ENCODE measurements around the gene CBR1. TPM values are rescaled to one million over a fixed set of nuclear protein-coding genes. Genes with fewer than 3 reads are reported as not detected.

Gene CBR1
- total and polyA plus RNA-seq, 2 donors (not counting 3 experiments of a cell fraction or from before 2014, with no cell fraction given): 41.3 to 124 TPM

DNA sequence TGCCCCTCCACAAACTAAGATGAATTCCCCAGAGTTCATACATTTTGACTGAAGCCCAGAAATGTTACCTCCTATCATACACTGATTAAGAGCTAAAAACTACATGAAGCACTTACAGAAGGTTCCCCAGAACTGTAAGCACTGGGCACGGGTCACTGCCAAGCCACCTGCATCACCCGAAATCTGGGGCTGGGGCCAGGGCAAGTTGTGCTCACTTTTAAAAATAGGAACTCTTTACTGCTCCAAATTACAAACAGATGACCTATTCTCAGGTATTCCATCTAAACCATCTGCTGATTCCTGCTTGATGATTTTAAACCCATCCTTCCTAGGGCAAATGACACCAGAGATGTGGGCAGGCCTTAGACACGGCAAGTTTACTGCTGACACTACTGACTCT lies 14.3 kb upstream of the CBR1 start:
- DNase-seq (ENCODE audit: low read depth, low spot score): no peak
- Histone ChIP-seq H4K20me1 (replicated peaks; ENCODE audit: control insufficient read depth, extremely low read depth, insufficient read depth, low read length) (no peaks in the 10 kb centered on the region), H3K4me2 (ENCODE audit: insufficient read depth, low read length) (no peak overlapping the region), H3K27me3 (ENCODE audit: control insufficient read depth in 2 of 2, insufficient read depth in 2 of 2, low read length in 2 of 2) (no peaks in the 10 kb centered on the region), H3K9me3 (replicated peaks; ENCODE audit: control insufficient read depth, insufficient read depth, low read length) (no peaks in the 10 kb centered on the region), H3K36me3 (ENCODE audit: control insufficient read depth in 2 of 2, extremely low read depth in 1 of 2, insufficient read depth in 2 of 2, low read length in 2 of 2) (peaks cover 13 to 19% of the 10 kb centered on the region in 2 experiments), H3K79me2 (ENCODE audit: control insufficient read depth, insufficient read depth, low read length) (peaks cover 6% of the 10 kb centered on the region), H2AFZ (ENCODE audit: low read depth, low read length) (no peak overlapping the region), H3K9ac (replicated peaks; ENCODE audit: extremely low read depth, insufficient read depth, low read length) (no peak overlapping the region), H3K9me1 (replicated peaks; ENCODE audit: control insufficient read depth, extremely low read depth, insufficient read depth, low read length) (no peaks in the 10 kb centered on the region), H3K4me1 (ENCODE audit: control insufficient read depth, extremely low read depth, insufficient read depth, low read length) (peaks cover 10% of the 10 kb centered on the region), H3K4me3 (replicated peaks in 1 of 3; ENCODE audit: insufficient read depth in 1 of 3, low read depth in 1 of 3, low read length in 3 of 3) (no peak overlapping the region), H3K27ac (ENCODE audit: insufficient read depth, low read depth, low read length) (no peak overlapping the region)
- FAIRE-seq: peak; percentile 21
- ChIA-PET POLR2A (no interaction called here), CTCF (interaction anchor here (1.8 kb wide), 1 partner anchor 22 kb away, joined by 4 read pairs; no protein-coding TSS in a partner anchor)
- BruUV-seq (replicated peaks): no TSS peak
- dilution Hi-C loops (cut with MboI; ENCODE audit: extremely low pct_ligation_motif_present, low sequenced_read_pairs) (no loop called here), intact Hi-C loops (cut with micrococcal nuclease) (no loop called here)
- TF ChIP-seq GATA2 (IDR thresholded peaks at IDR 0.05; ENCODE audit: insufficient read depth, insufficient read length, low read depth, low read length): no peak
- no peak for TF ChIP-seq FOS (IDR thresholded peaks at IDR 0.05; ENCODE audit: borderline replicate concordance, insufficient read depth, low read length)
- TF ChIP-seq, protein P1, sequence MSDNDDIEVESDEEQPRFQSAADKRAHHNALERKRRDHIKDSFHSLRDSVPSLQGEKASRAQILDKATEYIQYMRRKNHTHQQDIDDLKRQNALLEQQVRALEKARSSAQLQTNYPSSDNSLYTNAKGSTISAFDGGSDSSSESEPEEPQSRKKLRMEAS (IDR thresholded peaks at IDR 0.05; ENCODE audit: insufficient read depth, insufficient read length): no peak
- no peak for TF ChIP-seq POLR2A (IDR thresholded peaks at IDR 0.05; ENCODE audit: low read depth, low read length)
- TF ChIP-seq POLR2AphosphoS5 (IDR thresholded peaks at IDR 0.05; ENCODE audit: insufficient read depth, low read depth, low read length): no peak

DNA sequence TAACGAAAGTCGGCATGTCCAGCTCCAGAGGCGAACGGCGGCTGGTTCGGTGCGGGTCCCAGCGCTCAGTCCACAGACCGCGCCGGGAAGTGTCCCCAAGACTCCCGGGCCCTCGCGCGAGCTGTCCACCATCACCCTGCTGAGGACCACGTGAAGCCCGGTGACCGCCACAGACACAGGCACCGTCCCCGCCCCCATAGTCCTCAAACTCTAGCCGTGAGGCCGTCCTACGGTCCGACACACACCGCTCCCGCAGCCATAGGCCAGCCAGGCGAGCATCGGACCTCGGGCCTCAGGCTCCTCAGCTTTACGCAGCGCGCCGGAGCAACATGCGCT lies 10.0 kb upstream of the CBR1 start:
- intact Hi-C loops (cut with micrococcal nuclease): loop anchor here (5.0 kb wide), 1 partner anchor 53 kb away; no protein-coding TSS in a partner anchor
- POLR2A ChIA-PET: interaction anchor here (0.6 to 1.6 kb wide), 3 partner anchors 10 to 260 kb away, joined by 3 to 10 read pairs (median 4); partner anchors contain the start of genes CBR1 and MORC3
- CTCF ChIA-PET: interaction anchor here (0.8 to 2.0 kb wide), 7 partner anchors 10 to 65 kb away, joined by 3 to 12 read pairs (median 4); partner anchors contain the start of gene CBR1

More for the DNA sequence above, 10.0 kb upstream of the CBR1 start:
- Histone ChIP-seq H3K9ac (replicated peaks; ENCODE audit: extremely low read depth, insufficient read depth, low read length) (peak overlapping the region; percentile 20), H3K27me3 (ENCODE audit: control insufficient read depth in 2 of 2, insufficient read depth in 2 of 2, low read length in 2 of 2) (no peaks in the 10 kb centered on the region), H3K9me1 (replicated peaks; ENCODE audit: control insufficient read depth, extremely low read depth, insufficient read depth, low read length) (no peaks in the 10 kb centered on the region), H3K4me3 (replicated peaks in 1 of 3; ENCODE audit: insufficient read depth in 1 of 3, low read depth in 1 of 3, low read length in 3 of 3) (peak overlapping the region; percentile 16 to 96 (median 66)), H3K36me3 (ENCODE audit: control insufficient read depth in 2 of 2, extremely low read depth in 1 of 2, insufficient read depth in 2 of 2, low read length in 2 of 2) (peaks cover 7 to 8% of the 10 kb centered on the region in 2 experiments), H3K79me2 (ENCODE audit: control insufficient read depth, insufficient read depth, low read length) (peaks cover 6% of the 10 kb centered on the region), H4K20me1 (replicated peaks; ENCODE audit: control insufficient read depth, extremely low read depth, insufficient read depth, low read length) (no peaks in the 10 kb centered on the region), H2AFZ (ENCODE audit: low read depth, low read length) (peak overlapping the region; percentile 38), H3K9me3 (replicated peaks; ENCODE audit: control insufficient read depth, insufficient read depth, low read length) (no peaks in the 10 kb centered on the region), H3K27ac (ENCODE audit: insufficient read depth, low read depth, low read length) (peak overlapping the region; percentile 72), H3K4me2 (ENCODE audit: insufficient read depth, low read length) (peak overlapping the region; percentile 78), H3K4me1 (ENCODE audit: control insufficient read depth, extremely low read depth, insufficient read depth, low read length) (peaks cover 4% of the 10 kb centered on the region)
- TF ChIP-seq JUN (IDR thresholded peaks at IDR 0.05; ENCODE audit: borderline replicate concordance, insufficient read depth, insufficient read length, low read depth): no peak
- TF ChIP-seq, protein P1 (IDR thresholded peaks at IDR 0.05; ENCODE audit: insufficient read depth, insufficient read length): no peak
- TF ChIP-seq EZH2 (IDR thresholded peaks at IDR 0.05; ENCODE audit: borderline replicate concordance, low read depth, low read length, severe bottlenecking): no peak
- TF ChIP-seq, protein P2, sequence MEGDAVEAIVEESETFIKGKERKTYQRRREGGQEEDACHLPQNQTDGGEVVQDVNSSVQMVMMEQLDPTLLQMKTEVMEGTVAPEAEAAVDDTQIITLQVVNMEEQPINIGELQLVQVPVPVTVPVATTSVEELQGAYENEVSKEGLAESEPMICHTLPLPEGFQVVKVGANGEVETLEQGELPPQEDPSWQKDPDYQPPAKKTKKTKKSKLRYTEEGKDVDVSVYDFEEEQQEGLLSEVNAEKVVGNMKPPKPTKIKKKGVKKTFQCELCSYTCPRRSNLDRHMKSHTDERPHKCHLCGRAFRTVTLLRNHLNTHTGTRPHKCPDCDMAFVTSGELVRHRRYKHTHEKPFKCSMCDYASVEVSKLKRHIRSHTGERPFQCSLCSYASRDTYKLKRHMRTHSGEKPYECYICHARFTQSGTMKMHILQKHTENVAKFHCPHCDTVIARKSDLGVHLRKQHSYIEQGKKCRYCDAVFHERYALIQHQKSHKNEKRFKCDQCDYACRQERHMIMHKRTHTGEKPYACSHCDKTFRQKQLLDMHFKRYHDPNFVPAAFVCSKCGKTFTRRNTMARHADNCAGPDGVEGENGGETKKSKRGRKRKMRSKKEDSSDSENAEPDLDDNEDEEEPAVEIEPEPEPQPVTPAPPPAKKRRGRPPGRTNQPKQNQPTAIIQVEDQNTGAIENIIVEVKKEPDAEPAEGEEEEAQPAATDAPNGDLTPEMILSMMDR (IDR thresholded peaks at IDR 0.05; ENCODE audit: extremely low read depth in 1 of 2, insufficient read depth in 1 of 2, low read depth in 1 of 2, low read length in 2 of 2): no peak
- TF ChIP-seq POLR2AphosphoS5 (IDR thresholded peaks at IDR 0.05; ENCODE audit: insufficient read depth, low read depth, low read length): no peak
- no peak for TF ChIP-seq POLR2A (IDR thresholded peaks at IDR 0.05; ENCODE audit: low read depth, low read length)
- no peak for TF ChIP-seq MYC (IDR thresholded peaks at IDR 0.05; ENCODE audit: low read depth, low read length)
- TF ChIP-seq FOS (IDR thresholded peaks at IDR 0.05; ENCODE audit: borderline replicate concordance, insufficient read depth, low read length): no peak
- TF ChIP-seq GATA2 (IDR thresholded peaks at IDR 0.05; ENCODE audit: insufficient read depth, insufficient read length, low read depth, low read length): no peak
- DNase-seq (ENCODE audit: low read depth, low spot score): no peak
- TSS peak; percentile 32 for BruUV-seq (replicated peaks)
- no peak for FAIRE-seq
- dilution Hi-C loops (cut with MboI; ENCODE audit: extremely low pct_ligation_motif_present, low sequenced_read_pairs): no loop called here

All from endothelial cell of umbilical vein (primary cell).